ENCODE measurements around the gene EFCAB6. TPM values are rescaled to one million over a fixed set of nuclear protein-coding genes. Genes with fewer than 3 reads are reported as not detected.

EFCAB6 gene
- total and polyA plus RNA-seq, 9 of the 15 experiments (the other 6 are each of a cell fraction or from before 2014, with no cell fraction given), result 0.06 TPM; not detected in 8

GRCh38 chr22:43580271-43580750 is 231.8 kb downstream of the EFCAB6 start (continued):
- TF ChIP-seq ATF1 (CRISPR knock-in tag; IDR thresholded peaks at IDR 0.05) (no peak), ATF1 (tag; IDR thresholded peaks at IDR 0.05) (no peak)

- no peaks in the 10 kb centered on the region for H3K9me1 ChIP-seq (ENCODE audit: control insufficient read depth, insufficient read depth, low read length)
- H3K4me3 ChIP-seq, result no peak overlapping the region
- no peaks in the 10 kb centered on the region for H3K9me3 ChIP-seq (replicated peaks; ENCODE audit: control insufficient read depth, insufficient read depth, low read depth, low read length)
- TF ChIP-seq ZNF232 (CRISPR knock-in tag; IDR thresholded peaks at IDR 0.05), result no peak
- TF ChIP-seq ATF3 (IDR thresholded peaks at IDR 0.05), result no peak
- TF ChIP-seq ATF3 (CRISPR knock-in tag; conservative IDR thresholded peaks at IDR 0.05), result no peak
- no peaks in the 10 kb centered on the region for H3K36me3 ChIP-seq (ENCODE audit: control insufficient read depth, insufficient read depth, low read length)
- no peak for ATAC-seq
- H2AFZ ChIP-seq (ENCODE audit: low read depth, low read length), result no peak overlapping the region
- H3K27me3 ChIP-seq (ENCODE audit: control insufficient read depth in 2 of 2, insufficient read depth in 2 of 2, low read length in 2 of 2), result peaks cover 7 to 20% of the 10 kb centered on the region in 2 experiments; a peak in 3 of 5 replicates
- H3K4me1 ChIP-seq (replicated peaks in 1 of 2; ENCODE audit: control insufficient read depth in 2 of 2, insufficient read depth in 2 of 2, low read length in 2 of 2), result no peaks in the 10 kb centered on the region
- no peak for DNase-seq (ENCODE audit: extremely low read depth in 1 of 4, low spot score in 3 of 4)
- H3K4me2 ChIP-seq (ENCODE audit: insufficient read depth, low read length), result no peak overlapping the region
- no peaks in the 10 kb centered on the region for H3K79me2 ChIP-seq (ENCODE audit: control insufficient read depth, insufficient read depth, low read length)
- in situ Hi-C loops (cut with MboI), result no loop called here
- ChIA-PET CTCF (ENCODE audit: low intra/inter-chr PET ratio) (no interaction called here), POLR2A (interaction anchor here (0.6 kb wide), 1 partner anchor 208 kb away, joined by 3 read pairs; no protein-coding TSS in a partner anchor)
- BruUV-seq (replicated peaks), result no TSS peak
- no peak overlapping the region for H3K9ac ChIP-seq (ENCODE audit: insufficient read depth in 1 of 2, low read depth in 2 of 2, low read length in 2 of 2)
- FAIRE-seq, result no peak
- no peaks in the 10 kb centered on the region for H4K20me1 ChIP-seq (replicated peaks; ENCODE audit: control insufficient read depth, insufficient read depth, low read length)
- intact Hi-C loops (cut with micrococcal nuclease), result no loop called here
- 8% methylated on average over 4 of the region's 5 CpGs for WGBS (ENCODE audit: insufficient coverage, low coverage, missing lambda C conversion rate)
- no peak overlapping the region for H3K27ac ChIP-seq (ENCODE audit: extremely low read depth, low read depth, low read length)
Measured at GRCh38 chr22:43574738-43575137, 237.4 kb downstream of the EFCAB6 start.

Data from K562 (cell line).